NB4 (cell line): Measurements from ENCODE around the gene UNC5A.

Experiments used
- MYC ChIP-seq: IDR thresholded peaks from 2 replicates; pipeline ENCODE4 v1.6.1; 2011; ENCODE audit warnings: low read depth, low read length
- POLR2A ChIP-seq: IDR thresholded peaks from 2 replicates; pipeline ENCODE4 v1.6.1; 2011; ENCODE audit warnings: mild to moderate bottlenecking; ENCODE audit not compliant: insufficient read length; ENCODE audit errors: extremely low read depth
- TF ChIP-seq, protein P1 (sequence below): IDR thresholded peaks from one replicate; pipeline ENCODE4 v1.5.1; 2012; ENCODE audit warnings: low read depth, low read length
- TF ChIP-seq, protein P2 (sequence below): IDR thresholded peaks from 2 replicates; pipeline ENCODE4 v1.6.1; 2011; ENCODE audit warnings: low read depth, low read length

GRCh38 chr5:176861276-176861675 lies 50.9 kb downstream of the UNC5A start:
- TF ChIP-seq, protein P1, sequence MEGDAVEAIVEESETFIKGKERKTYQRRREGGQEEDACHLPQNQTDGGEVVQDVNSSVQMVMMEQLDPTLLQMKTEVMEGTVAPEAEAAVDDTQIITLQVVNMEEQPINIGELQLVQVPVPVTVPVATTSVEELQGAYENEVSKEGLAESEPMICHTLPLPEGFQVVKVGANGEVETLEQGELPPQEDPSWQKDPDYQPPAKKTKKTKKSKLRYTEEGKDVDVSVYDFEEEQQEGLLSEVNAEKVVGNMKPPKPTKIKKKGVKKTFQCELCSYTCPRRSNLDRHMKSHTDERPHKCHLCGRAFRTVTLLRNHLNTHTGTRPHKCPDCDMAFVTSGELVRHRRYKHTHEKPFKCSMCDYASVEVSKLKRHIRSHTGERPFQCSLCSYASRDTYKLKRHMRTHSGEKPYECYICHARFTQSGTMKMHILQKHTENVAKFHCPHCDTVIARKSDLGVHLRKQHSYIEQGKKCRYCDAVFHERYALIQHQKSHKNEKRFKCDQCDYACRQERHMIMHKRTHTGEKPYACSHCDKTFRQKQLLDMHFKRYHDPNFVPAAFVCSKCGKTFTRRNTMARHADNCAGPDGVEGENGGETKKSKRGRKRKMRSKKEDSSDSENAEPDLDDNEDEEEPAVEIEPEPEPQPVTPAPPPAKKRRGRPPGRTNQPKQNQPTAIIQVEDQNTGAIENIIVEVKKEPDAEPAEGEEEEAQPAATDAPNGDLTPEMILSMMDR, result no peak
- TF ChIP-seq, protein P2, sequence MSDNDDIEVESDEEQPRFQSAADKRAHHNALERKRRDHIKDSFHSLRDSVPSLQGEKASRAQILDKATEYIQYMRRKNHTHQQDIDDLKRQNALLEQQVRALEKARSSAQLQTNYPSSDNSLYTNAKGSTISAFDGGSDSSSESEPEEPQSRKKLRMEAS, result no peak
- no peak for TF ChIP-seq MYC
- no peak for TF ChIP-seq POLR2A
